ENCODE data around the gene FAM240B. TPM values are rescaled to one million over a fixed set of nuclear protein-coding genes. Genes with fewer than 3 reads are reported as not detected.

FAM240B gene
- total and polyA plus RNA-seq, 7 experiments from 2014 or later, result not detected

DNA sequence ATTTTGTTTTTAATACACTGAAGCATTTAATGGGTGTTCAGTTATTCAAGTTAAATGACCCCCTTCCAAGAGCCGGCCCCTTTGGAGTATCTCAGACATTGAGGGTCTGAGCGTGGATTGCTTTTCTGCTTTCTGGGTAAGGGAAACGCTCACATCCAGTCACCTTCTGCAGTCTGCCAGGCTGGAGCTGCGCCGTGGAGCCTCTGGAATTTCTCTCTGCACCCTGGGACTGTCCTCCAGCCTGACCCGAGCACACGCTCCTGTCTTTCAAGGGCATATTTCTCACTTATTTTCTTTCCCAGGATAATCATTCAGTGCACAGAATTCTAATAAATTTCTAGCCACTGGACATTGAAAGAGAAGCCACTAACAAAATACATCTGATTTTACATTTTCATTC is 13.4 kb downstream of the FAM240B start:
- CTCF ChIA-PET, result no interaction called here
- POLR2A ChIA-PET, result no interaction called here
- no peak for ATAC-seq
- intact Hi-C loops (cut with micrococcal nuclease), result no loop called here
- H3K4me3 Mint-ChIP-seq, result no peak overlapping the region
- H3K36me3 Mint-ChIP-seq, result no peaks in the 10 kb centered on the region
- no peaks in the 10 kb centered on the region for H3K4me1 Mint-ChIP-seq
- Histone ChIP-seq H3K27me3 (ENCODE audit: control insufficient read depth in 2 of 2, insufficient read depth in 2 of 2, low read length in 2 of 2) (no peaks in the 10 kb centered on the region), H3K4me1 (ENCODE audit: control insufficient read depth in 2 of 2, insufficient read depth in 2 of 2, low read length in 2 of 2) (no peaks in the 10 kb centered on the region), H3K9me3 (ENCODE audit: control insufficient read depth in 2 of 3, low read length in 3 of 3) (no peaks in the 10 kb centered on the region), H3K27ac (ENCODE audit: low read depth, low read length) (no peak overlapping the region), H3K36me3 (ENCODE audit: control insufficient read depth in 2 of 3, insufficient read depth in 3 of 3, low read length in 3 of 3) (no peaks in the 10 kb centered on the region), H3K4me3 (ENCODE audit: low read length) (no peak overlapping the region)
- no peak for DNase-seq
- no peak overlapping the region for H3K27ac Mint-ChIP-seq
- no peaks in the 10 kb centered on the region for H3K9me3 Mint-ChIP-seq
- H3K27me3 Mint-ChIP-seq, result peaks cover 0 to 27% (median 16%) of the 10 kb centered on the region in 5 donors

DNA sequence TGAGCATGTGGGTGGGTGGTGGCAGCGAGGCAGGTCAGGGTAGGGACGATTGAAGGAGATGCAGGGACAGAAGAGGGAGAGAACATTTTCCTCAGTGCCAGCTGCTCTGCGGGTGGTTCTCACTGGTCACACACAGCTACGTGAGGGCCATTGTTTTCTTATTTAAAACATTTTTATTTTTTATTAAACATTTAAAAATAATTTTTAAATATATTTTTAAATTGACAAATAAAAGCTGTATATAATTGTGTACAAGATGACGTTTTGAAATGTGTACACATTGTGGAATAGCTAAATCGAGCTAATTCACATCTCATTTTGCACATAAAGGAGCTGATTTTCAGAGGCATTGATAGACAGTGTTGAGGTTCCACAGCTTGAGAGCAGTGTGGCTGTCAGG is 14.0 kb downstream of the FAM240B start:
- ATAC-seq, result no peak
- Mint-ChIP-seq H3K4me3 (no peak overlapping the region), H3K9me3 (no peaks in the 10 kb centered on the region), H3K36me3 (no peaks in the 10 kb centered on the region), H3K4me1 (no peaks in the 10 kb centered on the region), H3K27me3 (peaks cover 0 to 29% (median 13%) of the 10 kb centered on the region in 5 donors), H3K27ac (no peak overlapping the region)
- intact Hi-C loops (cut with micrococcal nuclease), result no loop called here
- no peak overlapping the region for H3K4me3 ChIP-seq (ENCODE audit: low read length)
- H3K27ac ChIP-seq (ENCODE audit: low read depth, low read length), result no peak overlapping the region
- H3K9me3 ChIP-seq (ENCODE audit: control insufficient read depth in 2 of 3, low read length in 3 of 3), result no peaks in the 10 kb centered on the region
- H3K4me1 ChIP-seq (ENCODE audit: control insufficient read depth in 2 of 2, insufficient read depth in 2 of 2, low read length in 2 of 2), result no peaks in the 10 kb centered on the region
- ChIA-PET CTCF (no interaction called here), POLR2A (no interaction called here)
- no peak for DNase-seq
- H3K27me3 ChIP-seq (ENCODE audit: control insufficient read depth in 2 of 2, insufficient read depth in 2 of 2, low read length in 2 of 2), result no peaks in the 10 kb centered on the region
- no peaks in the 10 kb centered on the region for H3K36me3 ChIP-seq (ENCODE audit: control insufficient read depth in 2 of 3, insufficient read depth in 3 of 3, low read length in 3 of 3)

DNA sequence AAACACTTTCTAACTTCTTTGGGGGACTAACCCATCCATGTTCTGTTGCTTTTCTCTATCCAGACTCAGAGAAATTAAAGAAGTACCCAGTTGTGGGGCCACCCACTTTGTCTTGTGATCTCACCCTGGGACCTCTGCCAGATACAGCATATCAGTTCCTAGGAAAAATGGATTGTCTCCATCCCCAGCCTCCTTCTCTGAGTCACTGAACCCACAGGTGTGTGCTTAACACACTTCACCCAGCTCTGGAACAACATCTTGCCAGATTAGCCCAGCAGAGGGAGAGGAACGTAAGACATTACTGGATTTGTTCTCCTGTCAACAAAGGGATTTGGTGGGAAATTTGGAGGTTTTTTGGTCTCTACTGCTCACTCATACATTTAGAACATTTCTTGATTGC is 19.2 kb downstream of the FAM240B start:
- Mint-ChIP-seq H3K4me3 (no peak overlapping the region), H3K36me3 (no peaks in the 10 kb centered on the region), H3K4me1 (no peaks in the 10 kb centered on the region), H3K27ac (no peak overlapping the region), H3K9me3 (no peaks in the 10 kb centered on the region), H3K27me3 (peaks cover 0 to 18% (median 8%) of the 10 kb centered on the region in 5 donors)
- ChIA-PET CTCF (no interaction called here), POLR2A (no interaction called here)
- H3K27me3 ChIP-seq (ENCODE audit: control insufficient read depth in 2 of 2, insufficient read depth in 2 of 2, low read length in 2 of 2), result no peaks in the 10 kb centered on the region
- H3K36me3 ChIP-seq (ENCODE audit: control insufficient read depth in 2 of 3, insufficient read depth in 3 of 3, low read length in 3 of 3), result no peaks in the 10 kb centered on the region
- no peak overlapping the region for H3K4me3 ChIP-seq (ENCODE audit: low read length)
- H3K9me3 ChIP-seq (ENCODE audit: control insufficient read depth in 2 of 3, low read length in 3 of 3), result no peaks in the 10 kb centered on the region
- intact Hi-C loops (cut with micrococcal nuclease), result no loop called here
- no peaks in the 10 kb centered on the region for H3K4me1 ChIP-seq (ENCODE audit: control insufficient read depth in 2 of 2, insufficient read depth in 2 of 2, low read length in 2 of 2)
- H3K27ac ChIP-seq (ENCODE audit: low read depth, low read length), result no peak overlapping the region
- DNase-seq (no peak), ATAC-seq (no peak)

DNA sequence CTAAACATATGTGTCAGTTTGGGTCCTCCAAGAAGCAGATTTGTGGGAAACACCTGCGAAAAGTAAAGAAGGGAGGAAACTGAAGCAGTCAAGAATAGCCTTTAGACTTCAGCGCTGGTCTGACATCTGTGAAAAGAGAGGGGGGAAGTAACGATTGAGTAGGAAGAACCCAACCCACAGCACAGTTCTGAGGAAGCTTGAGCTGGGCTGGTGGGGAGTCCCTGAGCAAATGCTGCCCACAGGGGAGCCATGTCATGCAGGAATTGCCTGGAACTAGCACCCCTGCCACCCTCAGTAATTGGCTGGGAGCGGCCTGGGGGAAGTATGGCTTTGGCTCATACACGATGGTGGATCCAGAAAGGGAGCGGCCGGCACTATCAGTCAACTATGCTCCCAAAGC is 20.6 kb downstream of the FAM240B start:
- H3K27me3 ChIP-seq (ENCODE audit: control insufficient read depth in 2 of 2, insufficient read depth in 2 of 2, low read length in 2 of 2), result no peaks in the 10 kb centered on the region
- ATAC-seq (no peak), DNase-seq (no peak)
- ChIA-PET CTCF (no interaction called here), POLR2A (no interaction called here)
- Mint-ChIP-seq H3K4me1 (no peaks in the 10 kb centered on the region), H3K9me3 (no peaks in the 10 kb centered on the region), H3K36me3 (no peaks in the 10 kb centered on the region), H3K27me3 (peaks cover 0 to 13% (median 8%) of the 10 kb centered on the region in 5 donors), H3K4me3 (no peak overlapping the region), H3K27ac (no peak overlapping the region)
- no peaks in the 10 kb centered on the region for H3K4me1 ChIP-seq (ENCODE audit: control insufficient read depth in 2 of 2, insufficient read depth in 2 of 2, low read length in 2 of 2)
- H3K4me3 ChIP-seq (ENCODE audit: low read length), result no peak overlapping the region
- H3K27ac ChIP-seq (ENCODE audit: low read depth, low read length), result no peak overlapping the region
- no peaks in the 10 kb centered on the region for H3K36me3 ChIP-seq (ENCODE audit: control insufficient read depth in 2 of 3, insufficient read depth in 3 of 3, low read length in 3 of 3)
- intact Hi-C loops (cut with micrococcal nuclease), result no loop called here
- no peaks in the 10 kb centered on the region for H3K9me3 ChIP-seq (ENCODE audit: control insufficient read depth in 2 of 3, low read length in 3 of 3)

DNA sequence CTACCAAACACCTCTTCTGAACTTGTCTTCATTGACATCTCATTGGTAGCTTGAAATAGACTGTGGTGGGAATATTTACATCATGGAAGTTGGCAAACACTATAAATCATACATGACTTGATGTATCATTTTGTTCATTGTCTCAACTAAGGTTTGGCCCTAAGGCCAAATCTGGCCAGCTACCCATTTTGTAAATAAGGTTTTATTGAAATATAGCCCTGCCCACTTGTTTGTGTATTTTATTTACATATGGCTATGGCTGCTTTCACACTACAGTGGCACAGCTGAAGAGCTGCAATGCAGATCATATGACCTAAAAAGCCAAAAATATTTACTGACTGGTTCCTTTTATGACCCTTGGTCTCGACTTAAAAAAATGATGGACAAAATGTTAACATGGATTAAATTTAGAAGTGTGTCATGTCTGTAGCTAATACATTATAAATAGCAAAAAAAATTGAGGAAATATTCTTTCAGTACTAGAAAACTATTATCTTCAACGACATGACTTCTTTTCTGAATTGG is 22.1 kb downstream of the FAM240B start:
- Mint-ChIP-seq H3K4me1 (no peaks in the 10 kb centered on the region), H3K4me3 (no peak overlapping the region), H3K9me3 (no peaks in the 10 kb centered on the region), H3K27me3 (peaks cover 0 to 17% (median 6%) of the 10 kb centered on the region in 5 donors), H3K27ac (no peak overlapping the region), H3K36me3 (no peaks in the 10 kb centered on the region)
- intact Hi-C loops (cut with micrococcal nuclease), result no loop called here
- no peak for DNase-seq
- H3K4me3 ChIP-seq (ENCODE audit: low read length), result no peak overlapping the region
- no peak overlapping the region for H3K27ac ChIP-seq (ENCODE audit: low read depth, low read length)
- no peaks in the 10 kb centered on the region for H3K36me3 ChIP-seq (ENCODE audit: control insufficient read depth in 2 of 3, insufficient read depth in 3 of 3, low read length in 3 of 3)
- H3K27me3 ChIP-seq (ENCODE audit: control insufficient read depth in 2 of 2, insufficient read depth in 2 of 2, low read length in 2 of 2), result no peaks in the 10 kb centered on the region
- ChIA-PET CTCF (no interaction called here), POLR2A (no interaction called here)
- H3K9me3 ChIP-seq (ENCODE audit: control insufficient read depth in 2 of 3, low read length in 3 of 3), result no peaks in the 10 kb centered on the region
- H3K4me1 ChIP-seq (ENCODE audit: control insufficient read depth in 2 of 2, insufficient read depth in 2 of 2, low read length in 2 of 2), result no peaks in the 10 kb centered on the region
- no peak for ATAC-seq

DNA sequence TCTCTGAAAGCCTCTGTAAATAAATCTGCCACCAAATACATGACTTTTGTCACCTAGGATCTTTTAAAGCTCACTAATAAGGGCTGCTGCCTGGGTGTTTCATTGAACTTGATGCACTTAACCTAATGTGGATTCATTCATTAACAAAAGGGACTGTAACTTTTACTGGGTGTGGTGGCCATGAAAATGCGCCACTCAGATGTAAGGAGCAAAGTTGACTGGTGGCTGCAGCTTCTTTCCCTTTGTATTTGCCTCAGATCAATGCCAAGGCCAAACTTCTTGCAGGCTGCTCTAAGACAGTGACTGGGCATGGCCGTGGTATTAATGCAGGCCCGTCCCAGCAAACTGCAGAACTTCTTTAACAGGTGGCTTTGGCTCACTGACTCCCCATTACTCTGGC is 22.9 kb downstream of the FAM240B start:
- Histone ChIP-seq H3K9me3 (ENCODE audit: control insufficient read depth in 2 of 3, low read length in 3 of 3) (no peaks in the 10 kb centered on the region), H3K4me1 (ENCODE audit: control insufficient read depth in 2 of 2, insufficient read depth in 2 of 2, low read length in 2 of 2) (no peaks in the 10 kb centered on the region), H3K4me3 (ENCODE audit: low read length) (no peak overlapping the region), H3K27ac (ENCODE audit: low read depth, low read length) (no peak overlapping the region), H3K27me3 (ENCODE audit: control insufficient read depth in 2 of 2, insufficient read depth in 2 of 2, low read length in 2 of 2) (no peaks in the 10 kb centered on the region), H3K36me3 (ENCODE audit: control insufficient read depth in 2 of 3, insufficient read depth in 3 of 3, low read length in 3 of 3) (no peaks in the 10 kb centered on the region)
- POLR2A ChIA-PET, result no interaction called here
- H3K4me3 Mint-ChIP-seq, result no peak overlapping the region
- no peaks in the 10 kb centered on the region for H3K36me3 Mint-ChIP-seq
- H3K27ac Mint-ChIP-seq, result no peak overlapping the region
- CTCF ChIA-PET, result no interaction called here
- H3K9me3 Mint-ChIP-seq, result no peaks in the 10 kb centered on the region
- ATAC-seq (no peak), DNase-seq (no peak)
- peaks cover 0 to 18% (median 12%) of the 10 kb centered on the region in 5 donors for H3K27me3 Mint-ChIP-seq
- intact Hi-C loops (cut with micrococcal nuclease), result no loop called here
- H3K4me1 Mint-ChIP-seq, result no peaks in the 10 kb centered on the region

DNA sequence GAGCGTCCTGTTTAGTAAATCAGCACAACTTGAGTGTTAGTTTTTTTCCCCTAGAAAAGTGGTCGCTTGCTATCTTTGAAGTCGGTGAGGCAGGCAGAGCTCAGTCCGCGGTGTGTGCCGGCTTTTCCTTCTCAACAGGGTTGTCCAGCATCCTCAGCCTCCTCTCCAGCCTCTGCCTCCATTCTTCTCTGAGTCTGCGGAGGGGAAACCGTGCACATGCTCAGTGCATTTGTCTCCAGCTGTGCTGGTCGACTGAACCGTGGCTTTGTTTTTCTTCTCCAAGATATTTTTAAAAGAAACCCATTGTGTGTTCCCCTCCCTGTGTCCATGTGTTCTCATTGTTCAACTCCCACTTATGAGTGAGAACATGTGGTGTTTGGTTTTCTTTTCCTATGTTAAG is 25.3 kb downstream of the FAM240B start:
- no peaks in the 10 kb centered on the region for H3K36me3 Mint-ChIP-seq
- H3K4me1 Mint-ChIP-seq, result peaks cover 0 to 2% (median 0%) of the 10 kb centered on the region in 7 donors
- DNase-seq, result no peak
- ChIA-PET POLR2A (no interaction called here), CTCF (no interaction called here)
- H3K27me3 ChIP-seq (ENCODE audit: control insufficient read depth in 2 of 2, insufficient read depth in 2 of 2, low read length in 2 of 2), result no peaks in the 10 kb centered on the region
- no peak overlapping the region for H3K27ac ChIP-seq (ENCODE audit: low read depth, low read length)
- no peaks in the 10 kb centered on the region for H3K9me3 Mint-ChIP-seq
- ATAC-seq, result no peak
- intact Hi-C loops (cut with micrococcal nuclease), result no loop called here
- H3K9me3 ChIP-seq (ENCODE audit: control insufficient read depth in 2 of 3, low read length in 3 of 3), result no peaks in the 10 kb centered on the region
- H3K4me3 Mint-ChIP-seq, result no peak overlapping the region
- no peak overlapping the region for H3K27ac Mint-ChIP-seq
- no peak overlapping the region for H3K4me3 ChIP-seq (ENCODE audit: low read length)
- H3K27me3 Mint-ChIP-seq, result peaks cover 0 to 13% (median 9%) of the 10 kb centered on the region in 5 donors
- no peaks in the 10 kb centered on the region for H3K36me3 ChIP-seq (ENCODE audit: control insufficient read depth in 2 of 3, insufficient read depth in 3 of 3, low read length in 3 of 3)
- H3K4me1 ChIP-seq (ENCODE audit: control insufficient read depth in 2 of 2, insufficient read depth in 2 of 2, low read length in 2 of 2), result no peaks in the 10 kb centered on the region

All from naive thymus-derived CD4-positive, alpha-beta T cell (primary cell).